Tibial nerve (tissue), 4 donors: Measurements from ENCODE around the gene LRRC31.

Experiments used
- EP300 ChIP-seq, 2 donors: sonication (generic); formaldehyde crosslinking; IDR thresholded peaks; one replicate each; pipeline ENCODE4 v1.6.1; 2017; ENCODE audit warnings: antibody characterized with exemption in 2 of 2, mild to moderate bottlenecking in 1 of 2
- POLR2A ChIP-seq, 2 donors: fragments of 450-650 bp; IDR thresholded peaks; one replicate each; pipeline ENCODE4 v1.6.1; 2017; ENCODE audit warnings: antibody characterized with exemption in 2 of 2, mild to moderate bottlenecking in 2 of 2, moderate library complexity in 2 of 2
- TF ChIP-seq, protein P1 (sequence below), 5 experiments: fragments of 200-600 bp in 3 of 5; fragments of 450-650 bp in 2 of 5; sonication (generic) in 3 of 5; IDR thresholded peaks; one replicate each; pipeline ENCODE4 v1.5.1; 2016 to 2019; ENCODE audit warnings: antibody characterized with exemption in 5 of 5, mild to moderate bottlenecking in 3 of 5, moderate library complexity in 2 of 5

DNA sequence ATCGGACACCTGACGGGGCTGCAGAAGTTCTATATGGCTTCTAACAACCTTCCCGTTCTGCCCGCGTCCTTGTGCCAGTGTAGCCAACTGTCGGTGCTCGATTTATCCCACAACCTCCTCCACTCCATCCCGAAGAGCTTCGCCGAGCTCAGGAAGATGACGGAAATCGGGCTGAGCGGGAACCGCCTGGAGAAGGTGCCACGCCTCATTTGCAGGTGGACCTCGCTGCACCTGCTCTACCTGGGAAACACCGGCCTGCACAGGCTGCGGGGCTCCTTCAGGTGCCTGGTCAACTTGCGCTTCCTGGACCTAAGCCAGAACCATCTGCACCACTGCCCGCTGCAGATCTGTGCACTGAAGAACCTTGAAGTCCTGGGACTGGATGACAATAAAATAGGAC, 47.2 kb downstream of the LRRC31 start:
- TF ChIP-seq, protein P1, sequence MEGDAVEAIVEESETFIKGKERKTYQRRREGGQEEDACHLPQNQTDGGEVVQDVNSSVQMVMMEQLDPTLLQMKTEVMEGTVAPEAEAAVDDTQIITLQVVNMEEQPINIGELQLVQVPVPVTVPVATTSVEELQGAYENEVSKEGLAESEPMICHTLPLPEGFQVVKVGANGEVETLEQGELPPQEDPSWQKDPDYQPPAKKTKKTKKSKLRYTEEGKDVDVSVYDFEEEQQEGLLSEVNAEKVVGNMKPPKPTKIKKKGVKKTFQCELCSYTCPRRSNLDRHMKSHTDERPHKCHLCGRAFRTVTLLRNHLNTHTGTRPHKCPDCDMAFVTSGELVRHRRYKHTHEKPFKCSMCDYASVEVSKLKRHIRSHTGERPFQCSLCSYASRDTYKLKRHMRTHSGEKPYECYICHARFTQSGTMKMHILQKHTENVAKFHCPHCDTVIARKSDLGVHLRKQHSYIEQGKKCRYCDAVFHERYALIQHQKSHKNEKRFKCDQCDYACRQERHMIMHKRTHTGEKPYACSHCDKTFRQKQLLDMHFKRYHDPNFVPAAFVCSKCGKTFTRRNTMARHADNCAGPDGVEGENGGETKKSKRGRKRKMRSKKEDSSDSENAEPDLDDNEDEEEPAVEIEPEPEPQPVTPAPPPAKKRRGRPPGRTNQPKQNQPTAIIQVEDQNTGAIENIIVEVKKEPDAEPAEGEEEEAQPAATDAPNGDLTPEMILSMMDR (IDR thresholded peaks at IDR 0.05), result no peak
- no peak for TF ChIP-seq POLR2A (IDR thresholded peaks at IDR 0.05)
- TF ChIP-seq EP300 (IDR thresholded peaks at IDR 0.05), result no peak
